GM12891 (cell line): ENCODE measurements around the gene CACNA1G.

Source experiments
- PAX5 ChIP-seq: IDR thresholded peaks from 2 replicates; pipeline ENCODE4 v1.6.1; 2011; ENCODE audit warnings: low read length, moderate library complexity, mild to moderate bottlenecking; ENCODE audit not compliant: insufficient read depth, severe bottlenecking
- POLR2A ChIP-seq: IDR thresholded peaks from 2 replicates; pipeline ENCODE4 v1.6.1; 2011; ENCODE audit warnings: low read depth, low read length, control low read depth
- POLR2AphosphoS5 ChIP-seq: IDR thresholded peaks from 2 replicates; pipeline ENCODE4 v1.6.1; 2011; ENCODE audit warnings: low read depth, low read length, control low read depth
- TAF1 ChIP-seq: IDR thresholded peaks from 2 replicates; pipeline ENCODE4 v1.6.1; 2011; ENCODE audit warnings: low read depth, low read length, control low read depth

GRCh38 chr17:50621574-50622031, 61.1 kb downstream of the CACNA1G start:
- no peak for TF ChIP-seq POLR2A
- no peak for TF ChIP-seq POLR2AphosphoS5
- TF ChIP-seq TAF1 = no peak
- no peak for TF ChIP-seq PAX5
